ENCODE results near the gene RIMKLA.

The RIMKLA gene

DNA sequence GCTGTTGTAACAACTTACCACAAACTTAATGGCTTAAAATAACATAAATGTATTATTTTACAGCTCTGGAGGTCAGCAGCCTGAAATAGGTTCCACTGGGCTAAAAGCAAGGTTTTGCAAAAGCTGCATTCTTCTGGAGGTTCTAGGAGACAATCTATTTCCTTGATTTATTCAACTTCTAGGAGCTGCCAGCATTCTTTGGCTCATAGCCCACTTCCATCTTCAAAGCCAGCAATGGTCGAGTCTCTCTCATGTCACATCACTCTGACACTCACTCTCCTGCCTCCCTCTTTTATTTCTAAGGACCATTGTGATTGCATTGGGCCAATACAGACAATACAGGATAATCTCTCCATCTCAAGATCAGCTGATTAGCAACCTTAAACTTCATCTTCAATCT lies 30.5 kb upstream of the RIMKLA start:
- no peak for DNase-seq
- TF ChIP-seq, protein P1, sequence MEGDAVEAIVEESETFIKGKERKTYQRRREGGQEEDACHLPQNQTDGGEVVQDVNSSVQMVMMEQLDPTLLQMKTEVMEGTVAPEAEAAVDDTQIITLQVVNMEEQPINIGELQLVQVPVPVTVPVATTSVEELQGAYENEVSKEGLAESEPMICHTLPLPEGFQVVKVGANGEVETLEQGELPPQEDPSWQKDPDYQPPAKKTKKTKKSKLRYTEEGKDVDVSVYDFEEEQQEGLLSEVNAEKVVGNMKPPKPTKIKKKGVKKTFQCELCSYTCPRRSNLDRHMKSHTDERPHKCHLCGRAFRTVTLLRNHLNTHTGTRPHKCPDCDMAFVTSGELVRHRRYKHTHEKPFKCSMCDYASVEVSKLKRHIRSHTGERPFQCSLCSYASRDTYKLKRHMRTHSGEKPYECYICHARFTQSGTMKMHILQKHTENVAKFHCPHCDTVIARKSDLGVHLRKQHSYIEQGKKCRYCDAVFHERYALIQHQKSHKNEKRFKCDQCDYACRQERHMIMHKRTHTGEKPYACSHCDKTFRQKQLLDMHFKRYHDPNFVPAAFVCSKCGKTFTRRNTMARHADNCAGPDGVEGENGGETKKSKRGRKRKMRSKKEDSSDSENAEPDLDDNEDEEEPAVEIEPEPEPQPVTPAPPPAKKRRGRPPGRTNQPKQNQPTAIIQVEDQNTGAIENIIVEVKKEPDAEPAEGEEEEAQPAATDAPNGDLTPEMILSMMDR (IDR thresholded peaks at IDR 0.05): no peak
- Mint-ChIP-seq H3K9me3 (no peaks in the 10 kb centered on the region), H3K27me3 (ENCODE audit: low read depth, poor library complexity) (peaks cover 12% of the 10 kb centered on the region), H3K4me3 (no peak overlapping the region), H3K4me1 (no peaks in the 10 kb centered on the region), H3K36me3 (ENCODE audit: low read depth) (no peaks in the 10 kb centered on the region), H3K27ac (no peak overlapping the region)

DNA sequence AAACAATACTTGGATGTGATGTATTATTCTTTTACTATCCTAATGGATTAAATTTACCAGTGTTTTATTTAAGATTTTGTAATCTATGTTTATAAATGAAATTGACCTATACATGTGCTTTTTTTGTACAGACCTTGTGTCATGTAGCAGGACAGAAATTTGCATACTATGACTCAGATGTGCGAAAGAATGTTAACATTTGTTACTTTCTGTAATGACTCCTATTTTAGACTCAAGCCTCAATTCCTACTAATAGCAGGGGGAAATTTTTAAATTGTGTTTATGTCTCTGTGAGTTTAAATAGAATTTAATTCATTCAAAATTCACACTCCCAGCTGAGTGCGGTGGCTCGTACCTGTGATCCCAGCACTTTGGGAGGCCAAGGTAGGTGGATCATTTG lies 21.8 kb upstream of the RIMKLA start:
- TF ChIP-seq, protein P1 (IDR thresholded peaks at IDR 0.05): no peak
- Mint-ChIP-seq H3K36me3 (ENCODE audit: low read depth) (no peaks in the 10 kb centered on the region), H3K4me1 (no peaks in the 10 kb centered on the region)

DNA sequence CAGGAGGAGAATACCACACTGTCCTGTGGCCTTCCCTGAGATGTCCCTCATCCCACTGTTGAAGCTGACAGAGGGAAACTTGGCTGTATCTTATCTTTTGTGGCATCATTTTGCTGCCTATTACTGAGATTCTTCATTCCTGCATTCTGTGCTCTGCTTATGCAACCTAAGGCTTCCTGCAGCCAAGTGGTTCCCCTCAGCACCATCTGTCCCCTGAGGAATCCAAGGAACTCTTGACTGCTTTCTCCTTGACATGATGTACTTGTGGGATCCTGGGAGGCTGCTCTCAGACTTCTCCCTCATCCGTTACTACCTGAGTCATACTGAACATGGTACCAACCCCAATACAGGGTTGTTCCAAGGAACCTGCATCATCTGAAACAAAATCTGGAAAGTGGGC lies 21.1 kb upstream of the RIMKLA start:
- no peak for DNase-seq
- no peak overlapping the region for H3K27ac Mint-ChIP-seq
- peaks cover 17% of the 10 kb centered on the region for H3K27me3 Mint-ChIP-seq (ENCODE audit: low read depth, poor library complexity)
- H3K4me1 Mint-ChIP-seq: no peaks in the 10 kb centered on the region
- H3K9me3 Mint-ChIP-seq: no peaks in the 10 kb centered on the region
- H3K36me3 Mint-ChIP-seq (ENCODE audit: low read depth): no peaks in the 10 kb centered on the region
- H3K4me3 Mint-ChIP-seq: no peak overlapping the region
- TF ChIP-seq, protein P1 (IDR thresholded peaks at IDR 0.05): no peak

More for the DNA sequence above, 21.8 kb upstream of the RIMKLA start:
- no peaks in the 10 kb centered on the region for H3K9me3 Mint-ChIP-seq
- H3K27ac Mint-ChIP-seq: no peak overlapping the region
- no peak overlapping the region for H3K4me3 Mint-ChIP-seq
- H3K27me3 Mint-ChIP-seq (ENCODE audit: low read depth, poor library complexity): peaks cover 13% of the 10 kb centered on the region
- no peak for DNase-seq

DNA sequence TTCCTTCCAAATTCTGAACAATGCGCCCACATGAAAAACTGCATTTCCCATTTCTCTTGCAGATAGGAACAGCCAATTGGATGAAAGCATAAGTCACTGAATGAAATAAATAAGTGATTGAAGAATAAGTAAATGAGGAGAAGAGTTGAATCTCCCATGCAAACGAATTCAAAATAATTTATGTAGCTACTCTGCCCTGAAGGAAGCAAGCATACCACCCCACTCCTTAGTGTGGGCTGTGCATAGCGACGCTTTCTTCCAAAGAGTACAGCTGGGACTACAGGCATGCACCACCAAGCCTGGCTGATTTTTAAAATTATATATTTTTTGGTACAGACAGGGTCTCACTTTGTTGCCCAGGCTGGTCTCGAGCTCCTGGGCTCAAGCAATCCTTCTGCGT lies 16.5 kb upstream of the RIMKLA start:
- H3K4me3 Mint-ChIP-seq: no peak overlapping the region
- no peak overlapping the region for H3K27ac Mint-ChIP-seq
- no peaks in the 10 kb centered on the region for H3K9me3 Mint-ChIP-seq

DNA sequence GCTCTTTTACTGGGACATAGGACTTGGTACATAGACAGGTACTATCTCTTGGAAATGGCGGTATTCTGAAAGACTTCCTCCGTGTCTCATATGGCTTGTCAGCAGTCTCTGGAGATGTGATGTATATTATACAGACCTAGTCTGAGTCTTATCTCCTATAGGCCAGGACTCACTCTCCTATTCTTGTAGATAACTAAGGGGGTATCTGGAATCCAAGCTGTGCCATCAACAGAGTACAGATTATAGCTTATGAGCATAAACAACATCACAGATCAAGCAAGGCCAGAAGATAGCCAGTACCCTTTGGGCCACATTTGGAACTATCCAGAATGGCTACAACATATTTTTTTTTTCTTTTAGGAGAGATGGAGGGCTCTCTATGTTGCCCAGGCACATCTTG lies 16.1 kb upstream of the RIMKLA start:
- H3K4me1 Mint-ChIP-seq: peaks cover 4% of the 10 kb centered on the region
- TF ChIP-seq, protein P1 (IDR thresholded peaks at IDR 0.05): no peak
- peaks cover 12% of the 10 kb centered on the region for H3K27me3 Mint-ChIP-seq (ENCODE audit: low read depth, poor library complexity)
- no peak overlapping the region for H3K27ac Mint-ChIP-seq
- DNase-seq: no peak
- no peak overlapping the region for H3K4me3 Mint-ChIP-seq
- no peaks in the 10 kb centered on the region for H3K9me3 Mint-ChIP-seq
- H3K36me3 Mint-ChIP-seq (ENCODE audit: low read depth): no peaks in the 10 kb centered on the region

More for the DNA sequence above, 16.5 kb upstream of the RIMKLA start:
- TF ChIP-seq, protein P1 (IDR thresholded peaks at IDR 0.05): no peak
- Mint-ChIP-seq H3K4me1 (no peaks in the 10 kb centered on the region), H3K36me3 (ENCODE audit: low read depth) (no peaks in the 10 kb centered on the region), H3K27me3 (ENCODE audit: low read depth, poor library complexity) (peaks cover 12% of the 10 kb centered on the region)
- no peak for DNase-seq

DNA sequence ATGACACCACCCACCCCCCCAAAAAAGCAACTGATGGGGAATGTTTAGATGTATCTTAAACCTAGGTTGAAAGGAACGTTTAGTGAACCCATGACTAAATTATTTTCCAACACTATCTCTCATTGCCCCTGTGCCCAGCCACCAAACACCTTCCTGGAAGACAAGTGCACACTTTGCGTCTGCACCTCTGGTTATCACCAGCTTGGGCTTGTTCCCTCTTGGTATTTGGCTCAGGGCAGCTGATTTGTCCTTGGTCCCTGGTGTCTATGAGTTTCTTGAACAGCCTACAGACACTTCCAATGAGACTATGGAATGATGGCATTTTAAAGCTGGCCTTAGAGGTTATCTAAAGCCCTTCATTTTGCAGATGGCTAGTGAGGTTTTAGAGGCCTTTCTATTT lies 15.5 kb upstream of the RIMKLA start:
- Mint-ChIP-seq H3K4me3 (no peak overlapping the region), H3K27me3 (ENCODE audit: low read depth, poor library complexity) (peaks cover 12% of the 10 kb centered on the region), H3K36me3 (ENCODE audit: low read depth) (no peaks in the 10 kb centered on the region), H3K27ac (no peak overlapping the region), H3K9me3 (no peaks in the 10 kb centered on the region), H3K4me1 (peaks cover 9% of the 10 kb centered on the region)
- TF ChIP-seq, protein P1 (IDR thresholded peaks at IDR 0.05): no peak
- DNase-seq: no peak
